GM23338 (cell line): ENCODE results near the gene BCLAF3. TPM values are rescaled to one million over a fixed set of nuclear protein-coding genes. Genes with fewer than 3 reads are reported as not detected.

ENCODE experiments used
- ATAC-seq: fragments of 200-7000 bp; cut with Tn5 transposase; 3 replicates; pipeline ENCODE4 v1.9.1; 2020
- DNase-seq: peaks from one replicate; pipeline ENCODE4 v3.0.0-alpha.2; 2015; ENCODE audit warnings: low spot score
- H2AFZ ChIP-seq: fragments of 200-600 bp; sonication (generic); 2 replicates; pipeline ENCODE4 v1.8.0; 2016; ENCODE audit warnings: antibody characterized with exemption, mild to moderate bottlenecking, moderate library complexity
- H3F3A ChIP-seq: fragments of 200-600 bp; sonication (generic); replicated peaks from 2 replicates; pipeline ENCODE4 v1.8.0; 2017; ENCODE audit warnings: antibody characterized with exemption, mixed run types, low read depth
- H3K27ac ChIP-seq: fragments of 200-600 bp; sonication (generic); 2 replicates; pipeline ENCODE4 v1.6.1; 2016; ENCODE audit warnings: low read depth
- H3K27me3 ChIP-seq: fragments of 200-600 bp; sonication (generic); 2 replicates; pipeline ENCODE4 v1.8.0; 2016; ENCODE audit warnings: mild to moderate bottlenecking, mixed run types, moderate library complexity; ENCODE audit not compliant: insufficient read depth
- H3K36me3 ChIP-seq: fragments of 200-600 bp; sonication (generic); 2 replicates; pipeline ENCODE4 v1.8.0; 2016; ENCODE audit warnings: mild to moderate bottlenecking; ENCODE audit not compliant: insufficient read depth
- H3K4me1 ChIP-seq: fragments of 200-600 bp; sonication (generic); 2 replicates; pipeline ENCODE4 v1.8.0; 2016; ENCODE audit warnings: mild to moderate bottlenecking, moderate library complexity; ENCODE audit not compliant: insufficient read depth
- H3K4me2 ChIP-seq: fragments of 200-600 bp; sonication (generic); 2 replicates; pipeline ENCODE4 v1.7.1; 2017; ENCODE audit warnings: mixed run types
- H3K4me3 ChIP-seq: fragments of 200-600 bp; sonication (generic); 2 replicates; pipeline ENCODE4 v1.6.1; 2016; ENCODE audit warnings: mixed run types
- H3K79me2 ChIP-seq: fragments of 200-600 bp; sonication (generic); replicated peaks from 2 replicates; pipeline ENCODE4 v1.8.0; 2017; ENCODE audit warnings: mild to moderate bottlenecking; ENCODE audit not compliant: insufficient read depth
- H3K9me2 ChIP-seq: fragments of 200-600 bp; sonication (generic); 2 replicates; pipeline ENCODE4 v1.8.0; 2017; ENCODE audit not compliant: insufficient read depth
- H4K20me1 ChIP-seq: fragments of 200-600 bp; sonication (generic); replicated peaks from 2 replicates; pipeline ENCODE4 v1.8.0; 2017; ENCODE audit warnings: mild to moderate bottlenecking; ENCODE audit not compliant: insufficient read depth
- H3K27ac Mint-ChIP-seq: 2 replicates; pipeline ENCODE4 v1.8.0; 2020; ENCODE audit warnings: inconsistent platforms, mild to moderate bottlenecking, moderate library complexity, mixed read lengths
- H3K27me3 Mint-ChIP-seq: 3 replicates; pipeline ENCODE4 v1.8.0; 2022; ENCODE audit warnings: low read depth, mild to moderate bottlenecking, moderate library complexity, mixed read lengths, inconsistent platforms; ENCODE audit not compliant: insufficient read depth, poor library complexity
- H3K36me3 Mint-ChIP-seq: 3 replicates; pipeline ENCODE4 v1.8.0; 2021; ENCODE audit warnings: low read depth, mild to moderate bottlenecking, inconsistent platforms, moderate library complexity, mixed read lengths
- H3K4me1 Mint-ChIP-seq: 3 replicates; pipeline ENCODE4 v1.8.0; 2020; ENCODE audit warnings: mild to moderate bottlenecking, inconsistent platforms, mixed read lengths
- H3K4me3 Mint-ChIP-seq: 3 replicates; pipeline ENCODE4 v1.8.0; 2021; ENCODE audit warnings: moderate library complexity, mild to moderate bottlenecking, inconsistent platforms, mixed read lengths
- H3K9me3 Mint-ChIP-seq: 3 replicates; pipeline ENCODE4 v1.8.0; 2020; ENCODE audit warnings: moderate library complexity, mild to moderate bottlenecking, inconsistent platforms, mixed read lengths
- EZH2phosphoT487 ChIP-seq: fragments of 200-600 bp; sonication (generic); IDR thresholded peaks from one replicate; pipeline ENCODE4 v1.8.1; 2018; ENCODE audit warnings: antibody characterized with exemption; ENCODE audit not compliant: unreplicated experiment
- JUNB ChIP-seq: IDR thresholded peaks from one replicate; pipeline ENCODE4 v1.6.1; 2016; ENCODE audit warnings: antibody characterized with exemption; ENCODE audit not compliant: unreplicated experiment
- ZNF331 ChIP-seq: fragments of 250-450 bp; sonication (Bioruptor Pico); IDR thresholded peaks from 2 replicates; pipeline ENCODE4 v1.5.0; 2020; ENCODE audit warnings: low read depth, mild to moderate bottlenecking, moderate library complexity
- long read RNA-seq: library from polyadenylated mRNA; unstranded; transcript quantifications from one replicate; pipeline ENCODE4 v2.0.0, GENCODE V29; 2020; ENCODE audit not compliant: unreplicated experiment
- polyA plus RNA-seq: library from polyadenylated mRNA; unstranded; fragments of >200 nt; fragmentation: Nextera tagmentation; extraction: Ambion mirVana; gene quantifications from 2 replicates; pipeline ENCODE4 v1.2.1, GENCODE V29; 2016
- total RNA-seq: library from RNA; depleted of rRNA; stranded (reverse); fragments of >200 nt; shearing (Covaris generic); gene quantifications from 2 replicates; pipeline ENCODE4 v1.2.3, GENCODE V29; 2014; rRNA removed
- TF ChIP-seq, protein P1 (sequence below), 2 experiments: fragments of 200-600 bp in 1 of 2; sonication (generic) in 1 of 2; conservative IDR thresholded peaks; 2 replicates each; pipeline versions ENCODE4 v1.5.1 to v1.6.1; 2016 to 2017; ENCODE audit warnings: antibody characterized with exemption in 2 of 2, low read depth in 2 of 2, mild to moderate bottlenecking in 2 of 2, moderate library complexity in 1 of 2
- TF ChIP-seq, protein P2 (sequence below): IDR thresholded peaks from one replicate; pipeline ENCODE4 v1.6.1; 2018; ENCODE audit warnings: antibody characterized with exemption; ENCODE audit not compliant: unreplicated experiment

Gene BCLAF3
- 9.2 and 9.3 TPM in 2 replicates for total RNA-seq
- polyA plus RNA-seq: 6.5 and 7.5 TPM in 2 replicates
- long read RNA-seq, partial matches to known transcripts: 1 of 2 reads
- long read RNA-seq, other reads (novel, unspliced or antisense): 1 of 2 reads

DNA sequence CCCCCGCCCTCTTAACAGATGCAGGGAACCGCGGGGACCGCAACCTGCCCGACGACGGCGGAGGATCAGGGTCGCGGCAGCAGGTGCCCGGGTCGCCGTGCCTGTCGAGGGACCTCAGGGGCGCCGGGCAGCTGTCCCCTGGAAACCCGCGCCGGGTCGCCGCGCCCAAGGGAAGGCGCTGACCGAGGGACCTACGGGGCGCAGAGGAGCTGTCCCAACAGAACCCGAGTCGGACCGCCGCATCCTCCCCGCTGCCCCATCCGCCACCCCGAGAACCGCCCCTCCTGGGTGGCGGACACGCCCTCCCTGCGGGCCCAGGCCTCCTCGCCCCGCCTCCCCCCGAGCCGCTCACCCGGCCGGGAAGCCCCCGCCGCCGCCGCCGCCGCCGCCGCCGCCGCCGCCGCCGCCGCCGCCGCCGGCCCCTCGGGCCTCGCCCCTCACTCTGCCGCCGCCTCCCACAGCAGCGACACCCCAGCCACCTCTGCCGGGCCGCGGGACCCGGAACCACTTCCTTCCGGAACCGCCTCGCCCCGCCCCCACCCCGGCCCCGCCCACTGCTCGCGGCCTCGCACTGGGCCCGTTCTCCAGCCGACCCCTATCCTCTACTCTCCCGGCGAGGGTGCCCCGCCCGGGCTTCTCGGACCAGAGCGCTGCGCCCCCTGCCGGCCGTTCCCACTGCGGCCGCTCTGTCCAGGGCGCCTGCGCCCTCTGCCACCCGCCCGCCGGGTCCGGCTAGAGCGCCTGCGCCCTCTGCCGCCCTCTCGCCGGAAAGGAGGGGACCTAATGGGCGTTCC is at the start of gene BCLAF3:
TSS of gene BCLAF3 (minus strand) at position 506 of the 794 bp plus-strand sequence. CDS start 20,797 bp downstream, outside the sequence.
- H3K4me2 ChIP-seq: peak within 1 kb of the TSS; percentile 82
- no peaks in the 10 kb centered on the region for H3K36me3 ChIP-seq
- no peaks in the 10 kb centered on the region for H3F3A ChIP-seq
- H4K20me1 ChIP-seq: no peaks in the 10 kb centered on the region
- H3K27ac ChIP-seq: no peak within 1 kb of the TSS
- TF ChIP-seq, protein P1, sequence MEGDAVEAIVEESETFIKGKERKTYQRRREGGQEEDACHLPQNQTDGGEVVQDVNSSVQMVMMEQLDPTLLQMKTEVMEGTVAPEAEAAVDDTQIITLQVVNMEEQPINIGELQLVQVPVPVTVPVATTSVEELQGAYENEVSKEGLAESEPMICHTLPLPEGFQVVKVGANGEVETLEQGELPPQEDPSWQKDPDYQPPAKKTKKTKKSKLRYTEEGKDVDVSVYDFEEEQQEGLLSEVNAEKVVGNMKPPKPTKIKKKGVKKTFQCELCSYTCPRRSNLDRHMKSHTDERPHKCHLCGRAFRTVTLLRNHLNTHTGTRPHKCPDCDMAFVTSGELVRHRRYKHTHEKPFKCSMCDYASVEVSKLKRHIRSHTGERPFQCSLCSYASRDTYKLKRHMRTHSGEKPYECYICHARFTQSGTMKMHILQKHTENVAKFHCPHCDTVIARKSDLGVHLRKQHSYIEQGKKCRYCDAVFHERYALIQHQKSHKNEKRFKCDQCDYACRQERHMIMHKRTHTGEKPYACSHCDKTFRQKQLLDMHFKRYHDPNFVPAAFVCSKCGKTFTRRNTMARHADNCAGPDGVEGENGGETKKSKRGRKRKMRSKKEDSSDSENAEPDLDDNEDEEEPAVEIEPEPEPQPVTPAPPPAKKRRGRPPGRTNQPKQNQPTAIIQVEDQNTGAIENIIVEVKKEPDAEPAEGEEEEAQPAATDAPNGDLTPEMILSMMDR (conservative IDR thresholded peaks at IDR 0.05; ENCODE audit: low read depth in 2 of 2): peak; percentile 55 to 82
- no peak for TF ChIP-seq ZNF331
- H3K9me3 Mint-ChIP-seq: no peaks in the 10 kb centered on the region
- no peaks in the 10 kb centered on the region for H3K9me2 ChIP-seq
- peak within 1 kb of the TSS; percentile 62; the same call in 1 of the 2 replicates for H3K27ac Mint-ChIP-seq
- peaks cover 7% of the 10 kb centered on the region; the same call in 1 of the 2 replicates for H3K4me1 ChIP-seq
- peaks cover 28% of the 10 kb centered on the region for H3K79me2 ChIP-seq
- H3K36me3 Mint-ChIP-seq: peaks cover 5% of the 10 kb centered on the region; the same call in 2 of the 3 replicates
- DNase-seq (peak; percentile 86), ATAC-seq (peak; percentile 89)
- H3K27me3 Mint-ChIP-seq: no peaks in the 10 kb centered on the region
- peak within 1 kb of the TSS; percentile 67 for H3K4me3 ChIP-seq
- peak within 1 kb of the TSS; percentile 74 for H2AFZ ChIP-seq
- H3K4me1 Mint-ChIP-seq: peaks cover 14% of the 10 kb centered on the region
- H3K27me3 ChIP-seq: no peaks in the 10 kb centered on the region
- H3K4me3 Mint-ChIP-seq: peak within 1 kb of the TSS; percentile 86

GRCh38 chrX:20038966-20039365 is 48.1 kb upstream of the BCLAF3 start:
- Histone ChIP-seq H3K79me2 (no peaks in the 10 kb centered on the region), H4K20me1 (no peaks in the 10 kb centered on the region), H3F3A (no peaks in the 10 kb centered on the region), H3K4me1 (no peaks in the 10 kb centered on the region), H3K4me2 (no peak overlapping the region), H3K27ac (no peak overlapping the region), H3K36me3 (no peaks in the 10 kb centered on the region), H2AFZ (no peak overlapping the region), H3K27me3 (no peaks in the 10 kb centered on the region), H3K4me3 (no peak overlapping the region), H3K9me2 (no peaks in the 10 kb centered on the region)
- Mint-ChIP-seq H3K4me1 (no peaks in the 10 kb centered on the region), H3K4me3 (no peak overlapping the region), H3K9me3 (0 out of 3 replicates have a peak, but pooled peaks cover 2% of the 10 kb centered on the region), H3K27me3 (no peaks in the 10 kb centered on the region), H3K27ac (no peak overlapping the region), H3K36me3 (no peaks in the 10 kb centered on the region)
- no peak for DNase-seq
- no peak for ATAC-seq
- TF ChIP-seq JUNB: no peak
- no peak for TF ChIP-seq EZH2phosphoT487
- TF ChIP-seq, protein P1 (conservative IDR thresholded peaks at IDR 0.05; ENCODE audit: low read depth in 2 of 2): no peak
- TF ChIP-seq, protein P2, sequence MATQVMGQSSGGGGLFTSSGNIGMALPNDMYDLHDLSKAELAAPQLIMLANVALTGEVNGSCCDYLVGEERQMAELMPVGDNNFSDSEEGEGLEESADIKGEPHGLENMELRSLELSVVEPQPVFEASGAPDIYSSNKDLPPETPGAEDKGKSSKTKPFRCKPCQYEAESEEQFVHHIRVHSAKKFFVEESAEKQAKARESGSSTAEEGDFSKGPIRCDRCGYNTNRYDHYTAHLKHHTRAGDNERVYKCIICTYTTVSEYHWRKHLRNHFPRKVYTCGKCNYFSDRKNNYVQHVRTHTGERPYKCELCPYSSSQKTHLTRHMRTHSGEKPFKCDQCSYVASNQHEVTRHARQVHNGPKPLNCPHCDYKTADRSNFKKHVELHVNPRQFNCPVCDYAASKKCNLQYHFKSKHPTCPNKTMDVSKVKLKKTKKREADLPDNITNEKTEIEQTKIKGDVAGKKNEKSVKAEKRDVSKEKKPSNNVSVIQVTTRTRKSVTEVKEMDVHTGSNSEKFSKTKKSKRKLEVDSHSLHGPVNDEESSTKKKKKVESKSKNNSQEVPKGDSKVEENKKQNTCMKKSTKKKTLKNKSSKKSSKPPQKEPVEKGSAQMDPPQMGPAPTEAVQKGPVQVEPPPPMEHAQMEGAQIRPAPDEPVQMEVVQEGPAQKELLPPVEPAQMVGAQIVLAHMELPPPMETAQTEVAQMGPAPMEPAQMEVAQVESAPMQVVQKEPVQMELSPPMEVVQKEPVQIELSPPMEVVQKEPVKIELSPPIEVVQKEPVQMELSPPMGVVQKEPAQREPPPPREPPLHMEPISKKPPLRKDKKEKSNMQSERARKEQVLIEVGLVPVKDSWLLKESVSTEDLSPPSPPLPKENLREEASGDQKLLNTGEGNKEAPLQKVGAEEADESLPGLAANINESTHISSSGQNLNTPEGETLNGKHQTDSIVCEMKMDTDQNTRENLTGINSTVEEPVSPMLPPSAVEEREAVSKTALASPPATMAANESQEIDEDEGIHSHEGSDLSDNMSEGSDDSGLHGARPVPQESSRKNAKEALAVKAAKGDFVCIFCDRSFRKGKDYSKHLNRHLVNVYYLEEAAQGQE: no peak
